ENCODE measurements around the gene NOS1AP.

Gene NOS1AP

DNA sequence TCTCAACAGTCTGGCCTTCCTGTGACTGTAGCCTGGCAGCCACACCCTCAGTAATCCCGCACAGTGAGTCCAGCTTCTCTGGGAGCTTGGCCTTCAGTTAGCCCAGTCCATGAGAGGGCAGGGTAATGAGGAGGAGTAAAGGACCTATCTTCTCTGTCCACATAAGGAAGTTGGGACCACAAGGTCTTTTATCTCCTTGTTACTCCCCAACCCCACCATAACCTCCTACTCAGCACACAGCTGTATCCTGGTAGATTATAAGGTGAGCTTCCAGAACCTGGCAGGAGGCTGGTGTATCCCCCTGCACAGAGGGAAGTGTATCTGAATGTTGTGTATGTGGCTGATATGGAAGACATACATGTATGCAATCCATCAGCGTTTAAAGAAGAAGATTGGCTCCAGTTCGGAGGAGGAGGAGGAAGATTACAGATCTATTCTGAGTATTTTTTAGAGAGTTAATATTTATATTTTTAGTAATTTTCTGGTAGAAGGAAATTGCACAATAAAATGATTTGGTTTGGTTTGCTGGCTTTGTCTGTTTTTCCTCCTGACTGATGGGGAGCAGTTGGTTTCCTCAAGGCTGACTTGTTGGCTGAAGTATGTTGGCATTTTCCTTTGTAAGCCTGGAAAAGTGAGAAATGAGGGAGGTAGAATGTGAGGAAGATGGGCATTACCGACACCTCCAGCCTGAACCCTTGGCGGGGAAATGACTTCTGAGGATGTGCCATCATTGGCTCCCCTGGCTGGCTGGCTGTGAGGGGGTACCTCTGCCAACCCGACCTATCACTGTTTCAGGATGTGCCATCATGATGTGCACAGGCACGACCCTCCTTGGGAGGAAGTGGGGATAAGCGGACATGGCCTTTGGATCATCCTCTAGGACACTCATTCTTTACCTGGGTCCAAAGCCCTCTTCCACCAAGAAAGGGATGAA is 317.1 kb downstream of the NOS1AP start:
- no peak for DNase-seq (ENCODE audit: low spot score)

DNA sequence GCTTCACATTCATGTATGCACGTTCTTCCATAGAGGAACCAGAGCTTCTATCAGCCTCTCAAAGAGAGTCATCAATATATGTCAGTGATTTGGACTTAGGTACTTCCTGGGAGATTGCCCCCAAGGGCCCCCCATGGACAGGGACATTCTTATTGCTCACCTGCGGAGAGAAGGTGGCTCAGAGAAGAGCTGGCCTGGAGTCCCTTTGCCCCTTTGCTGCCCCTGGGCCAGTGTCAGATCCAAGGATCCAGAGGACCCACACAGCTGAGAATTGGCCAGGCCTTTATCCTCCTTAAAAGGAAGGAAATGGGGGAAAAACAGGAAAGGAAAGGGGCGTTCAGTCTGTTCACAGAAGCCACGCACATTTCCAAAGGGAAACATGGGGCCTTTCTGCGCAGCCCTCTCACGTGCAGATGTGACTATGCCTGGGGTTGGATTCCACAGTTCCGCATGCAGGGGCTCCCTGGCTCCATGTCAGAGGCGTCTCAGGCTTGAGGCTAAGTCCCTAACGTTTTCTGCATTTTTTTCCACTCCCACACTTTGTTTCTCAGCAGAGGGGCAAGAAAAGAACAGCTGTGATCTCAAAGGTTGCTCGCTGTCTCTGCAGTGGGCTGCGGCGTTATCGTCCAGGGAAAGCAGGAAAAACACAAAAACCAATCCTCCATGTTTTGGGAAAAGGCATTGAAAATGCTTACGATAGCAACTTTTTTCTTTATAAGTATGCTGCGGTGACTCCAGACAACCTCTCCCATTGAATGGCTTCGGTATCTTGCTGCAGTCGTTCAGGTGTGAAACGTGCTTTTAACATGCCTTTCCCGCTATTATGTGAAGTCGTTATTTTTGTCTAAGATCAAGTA is 318.0 kb downstream of the NOS1AP start:
- no peak for DNase-seq (ENCODE audit: low spot score)

DNA sequence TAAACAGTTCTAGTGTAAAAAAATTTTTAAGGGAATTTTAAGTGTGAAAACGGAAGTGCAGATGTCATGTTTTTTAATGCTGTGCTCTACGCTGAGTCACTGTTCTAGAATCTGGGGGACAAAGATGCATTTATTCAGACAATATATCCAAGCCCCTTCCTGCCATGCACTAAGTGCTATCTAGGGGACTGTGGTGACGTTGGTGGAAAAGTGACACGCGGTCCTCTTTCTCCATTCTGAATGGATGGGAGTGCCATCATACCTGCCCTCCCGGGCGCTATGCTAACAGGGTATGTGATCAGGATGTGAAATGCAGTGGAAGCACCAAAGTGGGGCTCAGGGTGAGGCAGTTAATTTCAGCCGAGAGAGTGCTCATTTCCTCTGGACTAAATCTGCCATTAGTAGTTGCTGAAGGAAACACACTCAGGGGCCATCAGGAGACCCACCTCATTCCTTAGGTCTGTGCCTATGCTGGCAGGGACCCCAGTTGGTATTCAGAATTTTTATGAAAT is 318.6 kb downstream of the NOS1AP start:
- no peak for DNase-seq (ENCODE audit: low spot score)

DNA sequence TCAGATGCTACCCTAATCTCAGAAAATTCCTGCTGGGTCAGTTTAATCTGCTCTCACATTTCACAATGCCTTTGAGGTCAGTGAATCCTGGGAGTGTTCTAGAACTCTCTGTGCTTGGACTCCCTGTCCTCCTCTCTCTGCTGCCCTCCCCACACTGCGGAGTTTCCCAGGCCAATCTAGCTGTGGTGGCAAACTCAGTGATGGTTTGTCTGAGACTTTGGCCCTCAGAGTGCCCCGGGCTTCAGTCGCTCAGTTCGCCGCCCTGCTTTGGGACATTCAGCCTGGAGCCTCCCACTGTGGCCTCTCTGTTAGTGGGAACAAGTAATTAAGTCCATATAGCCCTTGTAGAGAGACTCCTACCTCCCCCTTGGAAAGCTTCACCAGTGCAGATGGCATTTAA is 319.1 kb downstream of the NOS1AP start:
- no peak for DNase-seq (ENCODE audit: low spot score)

DNA sequence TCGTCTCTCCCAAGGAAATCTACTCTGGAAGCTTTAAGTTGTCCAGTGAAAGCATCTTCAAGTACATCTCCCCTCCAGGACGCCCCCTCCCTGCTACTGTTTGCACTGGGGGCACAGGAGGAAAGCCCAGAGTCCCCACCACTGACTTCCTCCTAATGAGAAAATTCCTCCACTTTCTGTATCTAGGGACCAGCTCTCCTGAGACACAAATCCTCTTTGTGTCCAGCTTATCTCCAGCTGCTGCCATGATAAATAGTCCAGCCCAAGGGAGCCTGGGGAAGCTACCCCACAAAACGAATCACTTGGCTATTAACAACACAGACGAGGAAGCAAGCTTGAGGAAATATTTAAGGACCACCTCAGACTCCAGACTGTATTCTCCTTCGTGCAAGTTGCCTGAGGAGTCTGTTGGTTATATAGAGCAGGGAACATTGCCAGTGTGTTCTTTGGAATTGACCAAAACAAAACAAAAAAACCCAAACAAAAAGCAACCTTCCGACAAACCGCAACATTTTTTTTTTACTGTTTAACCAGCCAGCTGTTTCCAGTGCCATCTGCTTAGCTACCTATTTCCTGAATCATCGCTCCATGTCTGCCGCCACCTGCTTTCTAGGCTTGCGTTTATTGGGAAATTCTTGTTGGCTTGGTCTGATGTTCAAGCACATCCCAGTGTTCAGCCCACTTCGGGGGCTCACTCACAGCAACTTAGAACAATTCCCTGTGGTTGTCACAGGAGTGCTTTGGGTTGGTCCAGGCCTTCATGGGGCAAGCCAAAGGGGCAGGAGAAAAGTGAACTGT is 319.7 kb downstream of the NOS1AP start:
- DNase-seq (ENCODE audit: low spot score) = no peak

DNA sequence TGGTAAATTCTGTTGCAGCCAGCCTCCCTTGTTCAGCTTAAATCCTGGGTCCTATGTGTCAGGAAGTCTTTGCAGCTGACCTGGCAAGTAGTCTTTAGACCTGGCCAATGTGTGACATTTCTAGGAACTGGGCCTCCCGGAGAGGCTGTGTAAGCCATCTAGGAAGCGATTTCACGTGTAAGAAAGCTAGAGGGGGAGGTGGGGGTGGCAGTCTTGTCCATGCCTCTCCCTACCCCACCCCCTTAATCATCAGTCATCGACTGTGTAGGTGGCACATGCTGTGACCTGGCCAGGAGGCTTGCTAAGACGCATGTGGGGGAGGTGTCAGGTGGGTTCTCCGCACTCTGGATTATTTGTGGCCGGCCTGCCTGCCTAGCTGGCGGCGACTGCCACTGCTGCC is 320.5 kb downstream of the NOS1AP start:
- no peak for DNase-seq (ENCODE audit: low spot score)

DNA sequence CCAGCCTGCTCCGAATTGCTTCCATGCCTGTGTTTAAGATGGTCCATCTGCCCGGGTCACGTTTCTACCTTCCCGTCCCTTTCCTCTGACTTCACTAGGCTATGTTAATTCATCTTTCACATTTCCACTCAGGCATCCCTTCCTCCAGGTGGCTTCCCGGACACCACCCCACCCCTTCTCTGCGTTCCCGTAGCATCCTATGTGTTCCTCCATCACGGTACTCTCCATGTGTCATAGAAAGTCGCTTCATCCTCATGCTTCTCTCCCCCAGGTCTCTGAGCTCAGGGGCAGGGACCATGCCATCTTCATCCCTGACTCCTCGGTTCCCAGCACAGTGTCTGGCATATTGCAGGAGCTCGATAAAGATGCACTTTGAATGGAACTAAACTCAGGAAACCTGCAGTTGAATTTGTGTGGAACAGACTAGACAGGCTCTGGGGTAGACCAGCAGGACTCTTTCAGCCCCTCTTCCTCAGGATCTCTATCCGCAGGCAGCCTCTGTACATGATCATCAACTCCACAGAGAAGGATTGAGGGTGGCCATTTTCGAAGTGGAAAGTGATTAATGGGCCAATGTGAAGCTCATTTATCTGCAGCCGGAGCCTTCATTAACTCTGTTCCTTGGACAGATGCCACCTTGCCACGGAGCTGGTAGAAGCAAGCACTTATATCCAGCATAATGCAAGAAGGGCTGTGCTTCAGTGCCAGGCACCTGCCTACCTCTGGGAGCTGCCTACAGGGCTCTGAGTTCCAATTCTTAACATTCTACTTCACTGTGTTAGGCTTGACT is 321.1 kb downstream of the NOS1AP start:
- no peak for DNase-seq (ENCODE audit: low spot score)

DNA sequence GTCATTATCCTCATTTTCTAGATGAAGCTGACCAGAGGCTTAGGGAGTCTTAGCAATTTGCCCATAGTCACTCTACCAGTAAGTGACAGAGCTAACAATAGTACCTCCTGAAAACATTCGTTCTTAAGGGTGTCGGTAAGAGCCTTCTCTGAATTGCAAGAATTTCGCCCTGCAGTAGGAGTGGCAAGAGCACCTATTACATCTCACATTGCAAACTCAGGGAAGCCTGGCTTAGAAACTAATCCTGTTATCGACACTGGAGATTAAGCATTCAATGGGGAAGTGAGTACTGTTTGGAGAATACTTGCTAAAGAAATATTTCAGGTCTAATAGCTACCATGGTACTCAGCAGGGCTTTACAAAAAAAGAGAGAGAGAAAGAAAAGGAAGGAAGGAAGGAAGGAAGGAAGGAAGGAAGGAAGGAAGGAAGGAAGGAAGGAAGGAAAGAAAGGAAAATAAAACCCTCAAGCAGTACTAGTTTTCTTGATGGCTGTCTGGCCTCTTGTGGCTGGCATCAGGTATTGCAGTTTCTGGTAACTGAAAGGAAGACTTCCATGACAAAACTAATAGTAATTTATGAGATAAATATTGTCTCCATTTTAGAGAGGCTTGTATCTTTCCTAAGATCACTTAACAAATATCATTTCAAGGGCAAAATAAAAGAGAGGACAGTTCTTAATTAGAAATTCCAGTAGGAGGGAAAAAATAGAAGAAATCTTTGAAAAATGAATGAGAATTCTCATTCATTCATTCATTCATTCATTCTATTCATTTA is 322.5 kb downstream of the NOS1AP start:
- no peak for DNase-seq (ENCODE audit: low spot score)

DNA sequence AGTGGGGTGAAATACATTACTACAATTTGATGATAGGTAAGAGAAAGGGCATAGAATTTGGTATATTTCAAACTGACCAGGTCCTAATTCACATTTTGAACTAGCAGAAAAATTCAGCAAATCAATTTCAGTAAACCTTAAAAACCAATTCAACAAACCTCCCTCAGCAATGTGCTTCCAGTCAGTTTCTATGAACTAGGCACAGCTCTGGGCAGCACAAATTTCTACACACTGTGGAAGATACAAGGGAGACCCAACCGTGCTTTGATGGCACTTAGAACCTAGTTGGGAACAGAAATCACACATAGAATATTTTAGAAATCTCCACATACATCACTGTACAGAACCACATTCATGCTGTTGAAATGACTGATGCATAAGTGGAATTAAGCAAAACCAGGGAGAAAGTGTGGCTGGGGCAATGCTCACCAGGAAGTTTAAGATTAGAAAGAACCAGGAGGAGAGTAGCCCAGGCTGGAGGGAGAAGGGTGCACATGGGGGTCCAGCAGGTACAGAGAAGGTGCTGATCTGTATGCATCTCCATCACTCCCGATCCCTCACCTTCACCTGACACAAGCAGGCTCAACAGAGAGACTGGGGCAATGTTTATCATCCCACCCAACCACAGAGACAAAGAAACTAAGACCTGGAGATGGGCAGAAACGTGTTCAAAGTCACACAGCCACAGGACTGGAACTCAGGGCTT is 326.9 kb downstream of the NOS1AP start:
- no peak for DNase-seq (ENCODE audit: low spot score)

DNA sequence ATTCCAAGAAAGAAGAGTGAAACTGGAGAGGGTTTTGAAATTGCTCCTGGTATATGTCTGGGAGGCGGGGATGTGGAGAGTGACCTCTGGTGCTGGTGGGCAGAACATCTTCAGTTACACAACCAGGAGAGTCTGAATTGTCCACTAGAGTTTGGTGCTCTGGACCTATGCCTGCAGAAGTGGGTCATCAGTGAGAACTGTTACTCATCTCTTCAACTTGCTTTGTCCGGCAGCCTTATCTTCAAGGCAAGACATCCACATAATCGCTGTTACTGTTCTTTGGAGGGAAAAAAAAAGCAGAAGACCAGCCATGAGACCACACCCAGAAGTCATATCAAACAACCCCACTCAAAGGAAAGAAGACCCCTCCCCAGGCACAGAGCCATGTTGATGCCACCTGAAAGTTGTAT is 327.6 kb downstream of the NOS1AP start:
- no peak for DNase-seq (ENCODE audit: low spot score)

DNA sequence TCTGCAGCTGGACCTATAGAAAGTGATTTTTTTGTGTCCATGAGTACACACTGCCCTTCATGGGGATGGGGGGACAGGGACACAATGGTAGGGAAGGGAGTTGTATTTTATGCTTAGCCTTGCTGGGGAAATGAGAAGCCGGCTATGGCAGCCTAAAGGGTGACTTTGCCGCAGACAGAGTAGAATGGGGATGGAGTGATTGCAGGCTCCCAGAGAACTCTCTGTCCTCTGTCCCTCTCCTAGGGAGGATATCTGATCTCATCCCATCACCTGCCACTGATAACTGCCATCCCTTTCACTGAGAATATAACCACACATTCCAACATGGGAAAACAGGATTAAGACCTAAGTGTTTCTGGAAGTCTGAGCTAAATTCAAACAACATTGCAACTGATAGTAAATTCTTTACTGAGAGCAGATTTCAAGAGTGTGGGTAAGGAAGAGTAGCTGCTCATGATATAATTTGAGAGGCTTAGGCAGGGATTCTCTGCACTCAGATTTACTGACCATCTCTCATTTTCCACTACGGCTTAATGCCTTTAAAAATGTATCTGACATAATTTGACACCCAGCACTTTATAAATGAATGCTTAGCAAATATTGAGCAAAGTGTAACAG is 328.6 kb downstream of the NOS1AP start:
- DNase-seq (ENCODE audit: low spot score) = no peak

DNA sequence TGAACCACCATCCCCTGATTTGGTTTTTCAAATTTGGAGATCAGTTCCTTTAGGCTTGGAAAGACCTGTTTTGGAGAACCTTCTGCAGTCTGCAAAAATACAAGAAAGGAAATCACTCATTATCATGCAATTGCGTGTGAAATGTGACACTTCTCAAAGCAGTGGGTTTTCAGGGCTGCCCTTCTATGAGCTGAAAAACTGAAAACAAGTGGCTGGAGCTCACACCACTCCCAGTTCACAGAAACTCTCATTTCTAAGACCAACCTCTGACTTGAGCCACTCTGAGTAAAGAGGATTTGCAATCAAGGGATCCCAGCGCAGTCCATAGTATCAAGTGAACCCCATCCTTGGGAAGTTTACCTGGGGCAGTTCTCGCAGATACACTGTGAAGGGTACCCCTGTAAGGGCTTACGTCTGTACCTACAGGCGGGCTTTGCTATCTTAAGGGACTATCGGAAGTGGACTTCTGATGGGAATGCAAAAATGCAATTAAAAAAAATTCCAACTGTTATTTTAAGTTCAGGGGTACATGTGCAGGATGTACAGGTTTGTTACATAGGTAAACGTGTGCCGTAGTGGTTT is 329.6 kb downstream of the NOS1AP start:
- DNase-seq (ENCODE audit: low spot score) = no peak

DNA sequence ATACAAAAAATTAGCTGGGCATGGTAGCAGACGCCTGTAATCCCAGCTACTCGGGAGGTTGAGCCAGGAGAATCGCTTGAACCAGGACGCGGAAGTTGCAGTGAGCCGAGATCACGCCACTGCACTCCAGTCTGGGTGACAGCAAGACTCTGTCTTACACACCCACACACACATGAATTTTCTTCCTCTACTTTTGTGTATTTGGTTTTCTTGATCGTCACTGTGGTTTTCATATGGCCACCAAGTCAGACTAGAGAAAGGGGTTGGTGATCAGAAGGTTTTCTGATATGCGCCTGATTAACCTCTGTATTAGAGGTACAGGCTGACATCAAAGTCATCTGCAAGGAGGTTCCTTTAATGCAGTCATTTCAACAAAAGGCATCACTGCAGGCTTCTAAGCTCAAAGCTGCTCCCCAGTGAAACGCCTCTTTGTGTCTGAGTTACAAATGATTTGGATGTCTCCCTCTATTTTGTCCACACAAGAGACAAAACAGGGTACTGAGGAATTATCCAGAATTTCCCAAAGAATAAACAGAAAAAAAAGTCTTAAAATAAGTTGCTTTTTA is 331.4 kb downstream of the NOS1AP start:
- no peak for DNase-seq (ENCODE audit: low spot score)

DNA sequence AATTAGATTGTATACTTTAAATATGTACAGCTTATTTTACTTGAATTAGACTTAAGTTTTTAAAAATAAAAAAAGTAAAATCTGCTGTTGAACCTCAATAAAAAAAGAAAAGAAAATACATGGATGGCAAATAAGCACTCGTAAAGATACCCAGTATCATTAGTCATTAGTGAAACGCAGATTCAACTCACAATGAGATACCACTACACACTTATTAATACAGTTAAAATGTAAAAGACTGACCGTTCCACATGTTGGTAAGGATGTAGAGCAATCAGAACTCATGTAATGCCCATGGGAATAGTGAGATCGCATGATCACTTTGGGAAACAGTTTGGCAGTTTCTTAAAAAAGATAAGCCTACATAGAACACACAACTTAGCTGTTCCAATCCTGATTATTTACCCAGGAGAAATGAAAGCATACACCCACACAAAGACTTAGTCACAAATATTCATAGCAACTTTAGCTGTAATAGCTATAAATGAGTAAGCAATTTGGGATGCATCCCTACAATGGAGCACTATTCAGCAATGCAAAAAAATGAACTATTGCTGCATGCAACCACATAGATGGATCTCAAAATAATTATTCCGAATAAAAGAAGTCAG is 335.2 kb downstream of the NOS1AP start:
- DNase-seq (ENCODE audit: low spot score) = no peak

DNA sequence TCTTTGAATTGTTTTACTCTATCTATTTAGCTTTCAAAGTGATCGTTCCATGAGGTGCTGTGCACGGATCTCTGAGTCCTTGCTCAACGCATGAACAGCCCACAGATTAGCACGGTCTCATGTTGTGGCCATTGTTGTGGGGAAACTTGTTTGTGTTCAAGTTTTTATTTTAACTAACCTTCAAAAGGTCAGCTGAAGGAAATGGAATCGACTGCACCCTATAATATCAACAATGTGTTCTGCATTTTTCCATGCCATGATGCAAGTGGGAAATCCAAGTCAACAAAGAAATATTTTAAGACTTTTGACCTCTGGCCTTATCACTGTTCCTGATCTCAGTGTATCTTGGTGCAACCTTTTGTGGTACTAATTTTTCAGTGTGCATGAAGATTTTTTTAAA is 336.3 kb downstream of the NOS1AP start:
- DNase-seq (ENCODE audit: low spot score) = no peak

DNA sequence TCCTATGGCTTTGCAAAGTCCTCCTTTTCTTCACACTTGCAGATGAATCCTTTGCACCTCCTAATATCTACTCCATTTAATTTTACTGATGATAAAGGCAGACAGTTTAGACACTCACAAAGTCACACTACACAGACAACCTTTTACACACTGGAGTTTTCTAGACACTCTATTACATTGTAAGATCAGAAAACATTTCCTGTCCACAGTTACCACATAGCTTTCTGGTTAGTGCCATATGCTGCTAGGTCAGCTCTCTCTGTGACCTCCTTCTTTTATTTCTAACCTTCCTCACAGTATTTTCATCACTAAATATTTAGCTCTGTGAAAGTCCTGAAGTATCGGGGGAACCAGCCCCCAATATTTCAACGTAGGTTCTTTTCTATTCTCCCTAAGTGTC is 337.3 kb downstream of the NOS1AP start:
- DNase-seq (ENCODE audit: low spot score) = no peak

DNA sequence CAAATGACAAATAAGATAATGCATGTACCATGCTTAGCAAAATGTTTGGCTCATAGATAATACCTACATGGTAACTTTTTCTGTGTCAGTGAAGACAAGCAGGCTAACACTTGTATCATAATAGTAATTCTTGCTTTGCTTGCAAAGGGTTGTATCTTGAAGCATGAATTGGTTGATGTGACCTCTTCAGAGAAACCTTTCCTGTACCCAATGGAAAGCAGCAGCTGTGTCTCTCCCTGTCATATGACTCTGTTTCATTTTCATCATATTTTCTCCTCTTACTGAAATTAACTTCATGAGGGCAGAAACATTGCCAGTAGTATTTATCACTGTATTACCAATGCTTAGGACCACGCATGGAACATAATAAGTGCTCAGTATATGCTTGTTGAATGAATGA is 338.0 kb downstream of the NOS1AP start:
- no peak for DNase-seq (ENCODE audit: low spot score)

DNA sequence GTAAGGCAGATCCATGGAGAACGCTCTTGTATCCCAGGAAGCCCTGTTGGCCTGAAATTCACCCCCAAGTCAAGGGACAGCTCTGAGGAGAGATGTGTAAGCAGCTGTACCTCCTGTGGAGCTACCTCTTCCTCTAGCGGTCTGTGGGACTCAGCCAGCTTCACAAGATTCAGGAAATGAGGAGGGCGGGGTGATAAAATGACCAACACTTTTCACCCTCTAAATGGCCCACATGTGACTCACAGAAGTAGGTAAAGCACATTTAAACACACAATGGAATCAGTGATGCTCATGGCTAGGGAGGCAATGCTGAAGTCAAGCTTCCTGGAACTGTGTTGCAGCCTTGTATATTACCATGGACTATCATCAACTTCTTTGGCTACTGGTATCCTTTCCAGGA is 342.5 kb downstream of the NOS1AP start, which contains the start of gene SH2D1B:
SH2D1B (minus strand) TSS at position 135 of the 400 bp plus-strand sequence; CDS start at position 15, 120 bp downstream.
- no peak for DNase-seq (ENCODE audit: low spot score)
